SH-SY5Y (cell line): Measurements from ENCODE around the gene SH3GL2.

ENCODE experiments used
- GATA2 ChIP-seq: IDR thresholded peaks from 2 replicates; pipeline ENCODE4 v1.6.1; 2011; ENCODE audit warnings: mild to moderate bottlenecking, low read depth, low read length
- GATA3 ChIP-seq: IDR thresholded peaks from 2 replicates; pipeline ENCODE4 v1.6.1; 2011; ENCODE audit warnings: low read depth, mild to moderate bottlenecking, low read length, moderate library complexity

SH3GL2 gene

GRCh38 chr9:17594961-17595360 is 16.1 kb downstream of the SH3GL2 start:
- no peak for TF ChIP-seq GATA3
- TF ChIP-seq GATA2: no peak

- TF ChIP-seq GATA2 (no peak), GATA3 (no peak)
Measured at GRCh38 chr9:17597977-17598376, 19.1 kb downstream of the SH3GL2 start.

- no peak for TF ChIP-seq GATA2
- no peak for TF ChIP-seq GATA3
Measured at GRCh38 chr9:17600962-17601593, 22.2 kb downstream of the SH3GL2 start.

- TF ChIP-seq GATA2 (no peak), GATA3 (no peak)
Measured at GRCh38 chr9:17604556-17604955, 25.7 kb downstream of the SH3GL2 start.

GRCh38 chr9:17609312-17610005 is 30.6 kb downstream of the SH3GL2 start:
- TF ChIP-seq GATA2 (no peak), GATA3 (no peak)

- TF ChIP-seq GATA2 (no peak), GATA3 (no peak)
Measured at GRCh38 chr9:17611342-17611741, 32.5 kb downstream of the SH3GL2 start.

GRCh38 chr9:17611917-17612316 is 33.1 kb downstream of the SH3GL2 start:
- TF ChIP-seq GATA2 (no peak), GATA3 (no peak)

- TF ChIP-seq GATA2: no peak
- no peak for TF ChIP-seq GATA3
Measured at GRCh38 chr9:17613758-17614157, 34.9 kb downstream of the SH3GL2 start.

- no peak for TF ChIP-seq GATA2
- TF ChIP-seq GATA3: no peak
Measured at GRCh38 chr9:17614250-17614649, 35.4 kb downstream of the SH3GL2 start.

- TF ChIP-seq GATA3 (no peak), GATA2 (no peak)
Measured at GRCh38 chr9:17614903-17615302, 36.0 kb downstream of the SH3GL2 start.

GRCh38 chr9:17622141-17622540 is 43.3 kb downstream of the SH3GL2 start:
- no peak for TF ChIP-seq GATA2

- TF ChIP-seq GATA2 (no peak), GATA3 (no peak)
Measured at GRCh38 chr9:17622749-17623148, 43.9 kb downstream of the SH3GL2 start.

GRCh38 chr9:17623965-17624364 is 45.1 kb downstream of the SH3GL2 start:
- TF ChIP-seq GATA2 (no peak), GATA3 (no peak)

GRCh38 chr9:17624571-17624970 is 45.7 kb downstream of the SH3GL2 start:
- TF ChIP-seq GATA3 (no peak), GATA2 (no peak)

- TF ChIP-seq GATA2 (no peak), GATA3 (no peak)
Measured at GRCh38 chr9:17625644-17626388, 47.0 kb downstream of the SH3GL2 start.

- TF ChIP-seq GATA2: no peak
- TF ChIP-seq GATA3: no peak
Measured at GRCh38 chr9:17627641-17628040, 48.8 kb downstream of the SH3GL2 start.
